Measurements from ENCODE around the gene MEGF11. TPM values are rescaled to one million over a fixed set of nuclear protein-coding genes. Genes with fewer than 3 reads are reported as not detected.

Gene MEGF11
- polyA plus RNA-seq, 1 of the 3 experiments (the other 2 are of a cell fraction) = not detected

DNA sequence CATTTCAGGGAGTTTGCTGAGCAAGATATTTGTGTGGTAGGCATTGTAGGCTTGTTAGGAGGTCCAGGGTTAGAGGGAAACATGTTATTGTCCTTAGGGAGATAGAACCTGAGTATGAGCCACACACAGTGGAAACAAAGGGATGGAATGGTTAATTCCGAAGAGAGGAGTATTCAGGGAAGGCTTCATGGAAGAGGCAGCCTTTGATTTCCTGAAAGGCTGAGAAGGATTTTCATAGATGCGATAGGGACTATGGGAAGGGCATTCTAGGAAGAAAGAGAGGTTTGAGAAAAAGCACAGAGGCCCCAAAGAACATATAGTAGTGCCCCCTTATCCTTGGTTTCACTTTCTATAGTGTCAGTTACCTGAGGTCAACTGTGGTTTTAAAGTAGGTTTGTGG, 302.5 kb downstream of the MEGF11 start:
- TF ChIP-seq SIN3A (IDR thresholded peaks at IDR 0.05; ENCODE audit: borderline replicate concordance, low read depth, low read length) (no peak), GATA2 (CRISPR knock-in tag; IDR thresholded peaks at IDR 0.05) (no peak), PBX3 (IDR thresholded peaks at IDR 0.05) (no peak), MXI1 (IDR thresholded peaks at IDR 0.05; ENCODE audit: low read depth, low read length) (no peak), IRF3 (IDR thresholded peaks at IDR 0.05; ENCODE audit: low read depth, low read length) (no peak), TCF12 (IDR thresholded peaks at IDR 0.05) (no peak), RCOR1 (IDR thresholded peaks at IDR 0.05; ENCODE audit: low read length) (no peak), FOXM1 (IDR thresholded peaks at IDR 0.05; ENCODE audit: low read depth) (no peak)
- TF ChIP-seq, protein P1, sequence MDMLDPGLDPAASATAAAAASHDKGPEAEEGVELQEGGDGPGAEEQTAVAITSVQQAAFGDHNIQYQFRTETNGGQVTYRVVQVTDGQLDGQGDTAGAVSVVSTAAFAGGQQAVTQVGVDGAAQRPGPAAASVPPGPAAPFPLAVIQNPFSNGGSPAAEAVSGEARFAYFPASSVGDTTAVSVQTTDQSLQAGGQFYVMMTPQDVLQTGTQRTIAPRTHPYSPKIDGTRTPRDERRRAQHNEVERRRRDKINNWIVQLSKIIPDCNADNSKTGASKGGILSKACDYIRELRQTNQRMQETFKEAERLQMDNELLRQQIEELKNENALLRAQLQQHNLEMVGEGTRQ (IDR thresholded peaks at IDR 0.05; ENCODE audit: borderline replicate concordance, low read depth, low read length) = no peak
- TF ChIP-seq, protein P2, sequence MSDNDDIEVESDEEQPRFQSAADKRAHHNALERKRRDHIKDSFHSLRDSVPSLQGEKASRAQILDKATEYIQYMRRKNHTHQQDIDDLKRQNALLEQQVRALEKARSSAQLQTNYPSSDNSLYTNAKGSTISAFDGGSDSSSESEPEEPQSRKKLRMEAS (IDR thresholded peaks at IDR 0.05; ENCODE audit: low read depth) = no peak
- CTCF ChIA-PET = interaction anchor here (0.9 to 1.1 kb wide), 2 partner anchors 9 to 31 kb away, joined by 3 read pairs; no protein-coding TSS in a partner anchor
- H4K20me1 ChIP-seq (ENCODE audit: insufficient read depth) = no peaks in the 10 kb centered on the region

DNA sequence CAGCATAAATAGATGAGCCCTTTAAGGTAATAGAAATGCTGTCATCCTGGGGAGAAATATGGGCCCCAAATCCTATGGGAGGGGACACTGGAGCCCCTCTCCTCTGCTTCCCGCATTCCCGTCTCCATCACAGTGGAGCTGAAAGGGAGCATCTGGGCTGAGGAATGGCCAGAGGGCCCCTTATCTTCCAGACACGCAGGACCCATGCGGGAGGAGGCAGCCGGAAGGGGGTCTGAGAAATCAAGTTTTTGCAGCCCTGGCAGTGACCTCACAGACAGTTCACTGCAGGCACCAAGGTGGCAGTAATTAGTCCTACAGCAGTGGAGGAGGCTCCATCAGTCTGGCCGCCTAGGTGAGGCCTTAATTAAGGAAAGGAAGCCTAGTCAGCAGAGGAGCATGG, 304.1 kb downstream of the MEGF11 start:
- POLR2A ChIA-PET = no interaction called here
- no peaks in the 10 kb centered on the region for H3K79me2 ChIP-seq (ENCODE audit: insufficient read depth)
- no peak overlapping the region for H2AFZ ChIP-seq (ENCODE audit: low read depth)
- H3K27ac ChIP-seq (ENCODE audit: low read depth in 2 of 2, low read length in 1 of 2) = peak overlapping the region in 1 of 2 experiments; percentile 63; a peak in 2 of 4 replicates
- WGBS (ENCODE audit: low lambda C conversion rate) = 56% methylated on average over 6 of the region's 6 CpGs
- no peaks in the 10 kb centered on the region for H3F3A ChIP-seq (replicated peaks; ENCODE audit: insufficient read depth)
- CTCF ChIA-PET = interaction anchor here (1.2 to 2.0 kb wide), 5 partner anchors 19 to 339 kb away, joined by 3 to 7 read pairs (median 4); no protein-coding TSS in a partner anchor
- no peaks in the 10 kb centered on the region for H3K27me3 ChIP-seq (ENCODE audit: insufficient read depth)
- no peak overlapping the region for H3K9ac ChIP-seq
- H3K9me3 ChIP-seq = no peaks in the 10 kb centered on the region
- TF ChIP-seq FOSL2 (IDR thresholded peaks at IDR 0.05; ENCODE audit: borderline replicate concordance, low read depth) (no peak), GATA2 (CRISPR knock-in tag; IDR thresholded peaks at IDR 0.05) (peak; percentile 53; the same call in 1 of the 2 replicates), SIN3A (IDR thresholded peaks at IDR 0.05; ENCODE audit: borderline replicate concordance, low read depth, low read length) (no peak), RCOR1 (IDR thresholded peaks at IDR 0.05; ENCODE audit: low read length) (0 out of 2 replicates have a peak, but pooled peaks have one; percentile 28), GABPA (IDR thresholded peaks at IDR 0.05; ENCODE audit: low read depth) (no peak)
- H3K4me1 ChIP-seq (ENCODE audit: control insufficient read depth in 1 of 2, insufficient read depth in 2 of 2, low read depth in 1 of 2, low read length in 1 of 2) = peaks cover 0 to 42% of the 10 kb centered on the region in 2 experiments; a peak in 2 of 4 replicates
- no peaks in the 10 kb centered on the region for H4K20me1 ChIP-seq (ENCODE audit: insufficient read depth)
- H3K4me2 ChIP-seq = no peak overlapping the region
- H3K9me2 ChIP-seq = no peaks in the 10 kb centered on the region
- no peaks in the 10 kb centered on the region for H3K36me3 ChIP-seq (replicated peaks in 1 of 2; ENCODE audit: control insufficient read depth in 1 of 2, insufficient read depth in 2 of 2, low read length in 1 of 2)
- DNase-seq = peak; percentile 73
- H3K4me3 ChIP-seq (ENCODE audit: low read depth in 2 of 2, low read length in 1 of 2) = no peak overlapping the region

More for the DNA sequence above, 302.5 kb downstream of the MEGF11 start:
- POLR2A ChIA-PET = no interaction called here
- 49% methylated on average over 2 of the region's 2 CpGs for WGBS (ENCODE audit: low lambda C conversion rate)
- H3K4me1 ChIP-seq (ENCODE audit: control insufficient read depth in 1 of 2, insufficient read depth in 2 of 2, low read depth in 1 of 2, low read length in 1 of 2) = peaks cover 0 to 43% of the 10 kb centered on the region in 2 experiments; a peak in 2 of 4 replicates
- no peaks in the 10 kb centered on the region for H3K36me3 ChIP-seq (replicated peaks in 1 of 2; ENCODE audit: control insufficient read depth in 1 of 2, insufficient read depth in 2 of 2, low read length in 1 of 2)
- H3K79me2 ChIP-seq (ENCODE audit: insufficient read depth) = no peaks in the 10 kb centered on the region
- H3F3A ChIP-seq (replicated peaks; ENCODE audit: insufficient read depth) = no peaks in the 10 kb centered on the region
- no peak overlapping the region for H3K4me3 ChIP-seq (ENCODE audit: low read depth in 2 of 2, low read length in 1 of 2)
- DNase-seq = no peak
- H3K27me3 ChIP-seq (ENCODE audit: insufficient read depth) = no peaks in the 10 kb centered on the region
- no peak overlapping the region for H3K9ac ChIP-seq
- no peak overlapping the region for H3K4me2 ChIP-seq
- H2AFZ ChIP-seq (ENCODE audit: low read depth) = no peak overlapping the region
- no peak overlapping the region for H3K27ac ChIP-seq (ENCODE audit: low read depth in 2 of 2, low read length in 1 of 2)
- H3K9me3 ChIP-seq = no peaks in the 10 kb centered on the region
- no peaks in the 10 kb centered on the region for H3K9me2 ChIP-seq
